Keratinocyte (primary cell): ENCODE results near the gene TRAF3IP1.

Source experiments
- CTCF ChIP-seq, 3 experiments: IDR thresholded peaks in 1 of 3; conservative IDR thresholded peaks in 1 of 3; optimal IDR thresholded peaks in 1 of 3; 2 replicates in 2 of 3; 3 replicates in 1 of 3; pipeline versions ENCODE3 to v1.5.1; 2011; ENCODE audit warnings: low read length in 3 of 3, mild to moderate bottlenecking in 3 of 3, moderate library complexity in 2 of 3, control low read depth in 1 of 3, inconsistent platforms in 1 of 3; ENCODE audit not compliant: insufficient read depth in 2 of 3; ENCODE audit errors: extremely low read depth in 1 of 3
- EZH2 ChIP-seq: IDR thresholded peaks from one replicate; pipeline ENCODE4 v1.6.1; 2012; ENCODE audit warnings: inconsistent platforms, mild to moderate bottlenecking, low read length, moderate library complexity

GRCh38 chr2:238380785-238381184 is 60.5 kb downstream of the TRAF3IP1 start:
- TF ChIP-seq CTCF (optimal IDR thresholded peaks at IDR 0.05 in 1 of 3, IDR thresholded peaks at IDR 0.05 in 1 of 3, conservative IDR thresholded peaks at IDR 0.05 in 1 of 3; ENCODE audit: extremely low read depth in 1 of 3, insufficient read depth in 2 of 3, low read length in 3 of 3) (no peak), EZH2 (no peak)
